WTC11 (cell line): ENCODE measurements around the gene CT83.

ENCODE experiments used
- AR ChIP-seq: fragments of 250-450 bp; sonication (Bioruptor Pico); IDR thresholded peaks from 2 replicates; pipeline ENCODE4 v1.9.0; 2021; ENCODE audit warnings: mild to moderate bottlenecking
- ATF3 ChIP-seq: sonication (generic); formaldehyde crosslinking; conservative IDR thresholded peaks from 2 replicates; pipeline ENCODE4 v1.8.1; 2022; ENCODE audit warnings: mild to moderate bottlenecking, missing genetic modification reagents
- FOXJ3 ChIP-seq: sonication (generic); formaldehyde crosslinking; IDR thresholded peaks from 2 replicates; pipeline ENCODE4 v1.9.0; 2021; ENCODE audit warnings: missing genetic modification reagents, mild to moderate bottlenecking, borderline replicate concordance
- MLX ChIP-seq: sonication (generic); formaldehyde crosslinking; IDR thresholded peaks from 2 replicates; pipeline ENCODE4 v1.8.1; 2023; ENCODE audit warnings: mild to moderate bottlenecking, missing genetic modification reagents, moderate library complexity
- SP1 ChIP-seq: sonication (generic); formaldehyde crosslinking; conservative IDR thresholded peaks from 2 replicates; pipeline ENCODE4 v1.8.1; 2022; ENCODE audit warnings: missing genetic modification reagents
- ZNF232 ChIP-seq: sonication (generic); formaldehyde crosslinking; IDR thresholded peaks from 2 replicates; pipeline ENCODE4 v1.8.0; 2022; ENCODE audit warnings: mild to moderate bottlenecking, missing genetic modification reagents
- TF ChIP-seq, protein P1 (sequence below): fragments of 200-600 bp; IDR thresholded peaks from 2 replicates; pipeline ENCODE4 v1.8.0; 2022; ENCODE audit warnings: antibody characterized with exemption

- TF ChIP-seq, protein P1, sequence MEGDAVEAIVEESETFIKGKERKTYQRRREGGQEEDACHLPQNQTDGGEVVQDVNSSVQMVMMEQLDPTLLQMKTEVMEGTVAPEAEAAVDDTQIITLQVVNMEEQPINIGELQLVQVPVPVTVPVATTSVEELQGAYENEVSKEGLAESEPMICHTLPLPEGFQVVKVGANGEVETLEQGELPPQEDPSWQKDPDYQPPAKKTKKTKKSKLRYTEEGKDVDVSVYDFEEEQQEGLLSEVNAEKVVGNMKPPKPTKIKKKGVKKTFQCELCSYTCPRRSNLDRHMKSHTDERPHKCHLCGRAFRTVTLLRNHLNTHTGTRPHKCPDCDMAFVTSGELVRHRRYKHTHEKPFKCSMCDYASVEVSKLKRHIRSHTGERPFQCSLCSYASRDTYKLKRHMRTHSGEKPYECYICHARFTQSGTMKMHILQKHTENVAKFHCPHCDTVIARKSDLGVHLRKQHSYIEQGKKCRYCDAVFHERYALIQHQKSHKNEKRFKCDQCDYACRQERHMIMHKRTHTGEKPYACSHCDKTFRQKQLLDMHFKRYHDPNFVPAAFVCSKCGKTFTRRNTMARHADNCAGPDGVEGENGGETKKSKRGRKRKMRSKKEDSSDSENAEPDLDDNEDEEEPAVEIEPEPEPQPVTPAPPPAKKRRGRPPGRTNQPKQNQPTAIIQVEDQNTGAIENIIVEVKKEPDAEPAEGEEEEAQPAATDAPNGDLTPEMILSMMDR = no peak
- TF ChIP-seq MLX (no peak), SP1 (no peak), FOXJ3 (CRISPR knock-in tag) (no peak), AR (CRISPR knock-in tag) (no peak), ZNF232 (no peak), ATF3 (CRISPR knock-in tag) (no peak)
These were observed 34.8 kb downstream of the CT83 start for GRCh38 chrX:116427978-116428377.
